HepG2 (cell line): ENCODE results near the gene CFL1. TPM values are rescaled to one million over a fixed set of nuclear protein-coding genes. Genes with fewer than 3 reads are reported as not detected.

Experiments used
- ARNTL ChIP-seq: sonication (generic); formaldehyde crosslinking; IDR thresholded peaks from 2 replicates; pipeline ENCODE4 v1.4.0; 2020; ENCODE audit warnings: mild to moderate bottlenecking, missing genetic modification reagents
- CHD2 ChIP-seq: IDR thresholded peaks from 2 replicates; pipeline ENCODE4 v1.6.1; 2011; ENCODE audit warnings: low read depth, low read length, improper control_type of control experiment
- EP300 ChIP-seq, 3 experiments: sonication (generic) in 1 of 3; formaldehyde crosslinking in 1 of 3; IDR thresholded peaks; 2 replicates each; pipeline versions ENCODE4 v1.5.1 to v1.6.1; 2011 to 2020; ENCODE audit warnings: low read depth in 2 of 3, low read length in 2 of 3, borderline replicate concordance in 1 of 3, improper control_type of control experiment in 1 of 3, mild to moderate bottlenecking in 1 of 3, missing genetic modification reagents in 1 of 3, moderate library complexity in 1 of 3
- ESRRA ChIP-seq: sonication (generic); formaldehyde crosslinking; IDR thresholded peaks from 2 replicates; pipeline ENCODE4 v1.5.1; 2020; ENCODE audit warnings: mild to moderate bottlenecking, low read depth, missing genetic modification reagents
- GATAD1 ChIP-seq: IDR thresholded peaks from 2 replicates; pipeline ENCODE4 v1.6.1; 2016; ENCODE audit warnings: missing genetic modification reagents, missing compliant biosample characterization
- HBP1 ChIP-seq: IDR thresholded peaks from 2 replicates; pipeline ENCODE4 v1.6.1; 2016; ENCODE audit warnings: low read depth, control low read depth
- HCFC1 ChIP-seq: fragments of 150-350 bp; IDR thresholded peaks from 2 replicates; pipeline ENCODE4 v1.6.1; 2014; ENCODE audit warnings: low read depth, low read length
- HMGA1 ChIP-seq: sonication (generic); formaldehyde crosslinking; conservative IDR thresholded peaks from 2 replicates; pipeline ENCODE4 v1.4.0; 2020; ENCODE audit warnings: missing genetic modification reagents
- JUN ChIP-seq: sonication (generic); formaldehyde crosslinking; IDR thresholded peaks from 2 replicates; pipeline ENCODE4 v1.4.0; 2020; ENCODE audit warnings: mild to moderate bottlenecking, missing genetic modification reagents
- JUND ChIP-seq: sonication (generic); formaldehyde crosslinking; IDR thresholded peaks from 2 replicates; pipeline ENCODE4 v1.8.0; 2022; ENCODE audit warnings: mild to moderate bottlenecking, missing genetic modification reagents
- KAT2B ChIP-seq: fragments of 150-350 bp; IDR thresholded peaks from 2 replicates; pipeline ENCODE4 v1.6.1; 2014; ENCODE audit warnings: low read depth, low read length, borderline replicate concordance
- MIER3 ChIP-seq: IDR thresholded peaks from 2 replicates; pipeline ENCODE4 v1.6.1; 2016; ENCODE audit warnings: missing compliant biosample characterization, borderline replicate concordance
- MYC ChIP-seq: sonication (generic); formaldehyde crosslinking; IDR thresholded peaks from 2 replicates; pipeline ENCODE4 v1.9.0; 2021; ENCODE audit warnings: missing genetic modification reagents, borderline replicate concordance
- PHF8 ChIP-seq: sonication (generic); formaldehyde crosslinking; IDR thresholded peaks from 2 replicates; pipeline ENCODE4 v1.5.0; 2020; ENCODE audit warnings: missing genetic modification reagents
- SCMH1 ChIP-seq: sonication (generic); formaldehyde crosslinking; IDR thresholded peaks from 2 replicates; pipeline ENCODE4 v1.9.0; 2021; ENCODE audit warnings: missing genetic modification reagents, mild to moderate bottlenecking, borderline replicate concordance
- TEF ChIP-seq: sonication (generic); formaldehyde crosslinking; IDR thresholded peaks from 2 replicates; pipeline ENCODE4 v1.5.0; 2020; ENCODE audit warnings: missing genetic modification reagents
- ZKSCAN8 ChIP-seq: IDR thresholded peaks from 2 replicates; pipeline ENCODE4 v1.6.1; 2016; ENCODE audit warnings: borderline replicate concordance, missing genetic modification reagents, missing compliant biosample characterization
- ZNF205 ChIP-seq: IDR thresholded peaks from 2 replicates; pipeline ENCODE4 v1.6.1; 2018; ENCODE audit warnings: missing biosample characterization, missing genetic modification reagents
- ZNF24 ChIP-seq: fragments of 450-650 bp; IDR thresholded peaks from 2 replicates; pipeline ENCODE4 v1.6.1; 2017; ENCODE audit warnings: antibody characterized with exemption, mild to moderate bottlenecking
- ZNF251 ChIP-seq: sonication (generic); formaldehyde crosslinking; IDR thresholded peaks from 2 replicates; pipeline ENCODE4 v1.9.0; 2021; ENCODE audit warnings: mild to moderate bottlenecking, missing genetic modification reagents
- ZNF263 ChIP-seq: sonication (generic); formaldehyde crosslinking; IDR thresholded peaks from 2 replicates; pipeline ENCODE4 v1.4.0; 2020; ENCODE audit warnings: missing genetic modification reagents
- ZNF335 ChIP-seq: sonication (generic); formaldehyde crosslinking; IDR thresholded peaks from 2 replicates; pipeline ENCODE4 v1.4.0; 2020; ENCODE audit warnings: missing genetic modification reagents
- ZNF543 ChIP-seq: sonication (generic); formaldehyde crosslinking; IDR thresholded peaks from 2 replicates; pipeline ENCODE4 v1.4.0; 2020; ENCODE audit warnings: mild to moderate bottlenecking, missing genetic modification reagents
- ZNF670 ChIP-seq: sonication (generic); formaldehyde crosslinking; IDR thresholded peaks from 2 replicates; pipeline ENCODE4 v1.8.0; 2022; ENCODE audit warnings: mild to moderate bottlenecking, missing genetic modification reagents, borderline replicate concordance
- ZNF7 ChIP-seq: IDR thresholded peaks from 2 replicates; pipeline ENCODE4 v1.6.1; 2016; ENCODE audit warnings: missing biosample characterization, missing genetic modification reagents
- ZNF773 ChIP-seq: sonication (generic); formaldehyde crosslinking; IDR thresholded peaks from 2 replicates; pipeline ENCODE4 v1.4.0; 2020; ENCODE audit warnings: missing genetic modification reagents, borderline replicate concordance
- ZSCAN5A ChIP-seq: sonication (generic); formaldehyde crosslinking; IDR thresholded peaks from 2 replicates; pipeline ENCODE4 v1.8.0; 2022; ENCODE audit warnings: mild to moderate bottlenecking, missing genetic modification reagents, borderline replicate concordance
- polyA plus RNA-seq, 8 experiments: library from polyadenylated mRNA; depleted of rRNA in 3 of 8; stranded (reverse) in 7 of 8; unstranded in 1 of 8; fragments of >200 nt; fragmentation: Illumina TruSeq in 4 of 8; extraction: Trizol in 4 of 8; gene quantifications; 2 replicates each; pipeline versions ENCODE4 v1.2.1 to v1.2.3, GENCODE V29; 2011 to 2016; ENCODE audit warnings: low read depth in 4 of 8, missing spikeins in 1 of 8, mixed read lengths in 1 of 8; ENCODE audit not compliant: insufficient read depth in 1 of 8
- total RNA-seq, 5 experiments: library from RNA; depleted of rRNA; stranded (reverse); fragments of >200 nt; fragmentation: Illumina TruSeq; extraction: Trizol; gene quantifications; 2 replicates each; pipeline ENCODE4 v1.2.3, GENCODE V29; 2016; ENCODE audit warnings: low read depth in 1 of 5

CFL1 gene
- total and polyA plus RNA-seq, 2 of the 13 experiments (the other 11 are each of a cell fraction or from before 2014, with no cell fraction given), result 379 to 383 TPM

- TF ChIP-seq EP300 (IDR thresholded peaks at IDR 0.05; ENCODE audit: low read depth in 2 of 2, low read length in 2 of 2), result peak in 1 of 2 experiments; percentile 17; a peak in 1 of 4 replicates
- no peak for TF ChIP-seq EP300 (CRISPR knock-in tag; IDR thresholded peaks at IDR 0.05; ENCODE audit: borderline replicate concordance)
- no peak for TF ChIP-seq CHD2
- peak; percentile 68 for TF ChIP-seq PHF8
- TF ChIP-seq JUN (CRISPR knock-in tag), result no peak
- TF ChIP-seq ZKSCAN8 (CRISPR knock-in tag), result peak; percentile 47; the same call in 1 of the 2 replicates
- TF ChIP-seq ZNF335 (CRISPR knock-in tag), result peak; percentile 66; the same call in 1 of the 2 replicates
- TF ChIP-seq SCMH1 (CRISPR knock-in tag), result no peak
- TF ChIP-seq ZNF251 (CRISPR knock-in tag), result no peak
- TF ChIP-seq KAT2B, result no peak
- peak; percentile 87; the same call in 1 of the 2 replicates for TF ChIP-seq MIER3 (CRISPR knock-in tag)
- peak; percentile 19; the same call in 1 of the 2 replicates for TF ChIP-seq ARNTL
- no peak; the same call in none of the 2 replicates for TF ChIP-seq ZNF263
- TF ChIP-seq GATAD1 (CRISPR knock-in tag), result peak; percentile 95
- no peak for TF ChIP-seq HCFC1
- TF ChIP-seq ZNF24, result no peak
- TF ChIP-seq ESRRA, result peak; percentile 53; the same call in 1 of the 2 replicates
- peak; percentile 71; the same call in 1 of the 2 replicates for TF ChIP-seq ZNF670 (CRISPR knock-in tag)
- TF ChIP-seq HBP1 (CRISPR knock-in tag), result peak; percentile 79; the same call in 1 of the 2 replicates
- no peak for TF ChIP-seq HMGA1 (CRISPR knock-in tag)
- no peak; the same call in 1 of the 2 replicates for TF ChIP-seq ZNF543
- TF ChIP-seq TEF, result 0 out of 2 replicates have a peak, but pooled peaks have one; percentile 12
- no peak; the same call in 1 of the 2 replicates for TF ChIP-seq ZNF773
- no peak for TF ChIP-seq ZNF7 (CRISPR knock-in tag)
- peak; percentile 47; the same call in 1 of the 2 replicates for TF ChIP-seq MYC
- no peak; the same call in 1 of the 2 replicates for TF ChIP-seq JUND (CRISPR knock-in tag)
- TF ChIP-seq ZNF205 (CRISPR knock-in tag), result peak; percentile 75; the same call in 1 of the 2 replicates
- TF ChIP-seq ZSCAN5A (CRISPR knock-in tag), result no peak
Observed at GRCh38 chr11:65860278-65861164, 2.5 kb upstream of the CFL1 start, which contains the start of gene MUS81 (continued).
